Mesenchymal stem cell (in vitro differentiated cells and primary cell): Measurements from ENCODE around the gene ZKSCAN7.
A peak's percentile ranks its signal among the peaks of the same experiment; 100 is the strongest.
"Not testable (repeated sequence)": the region's sequence is repeated elsewhere in the genome, so short reads cannot be mapped to it uniquely, and the experiment has no call there.

ENCODE experiments used
- DNase-seq: peaks from one replicate; pipeline ENCODE4 v3.0.0-alpha.2; 2013
- H2AFZ ChIP-seq: one replicate; pipeline ENCODE4 v1.6.1; 2013; ENCODE audit warnings: low read depth, mild to moderate bottlenecking, control low read depth, inconsistent platforms, low read length, moderate library complexity
- H2AK5ac ChIP-seq: 2 replicates; pipeline ENCODE4 v1.6.1; 2013; ENCODE audit warnings: low read length, moderate library complexity, mild to moderate bottlenecking, inconsistent platforms; ENCODE audit not compliant: severe bottlenecking
- H2BK120ac ChIP-seq: one replicate; pipeline ENCODE4 v1.6.1; 2013; ENCODE audit warnings: low read depth, mild to moderate bottlenecking, inconsistent platforms, low read length, moderate library complexity
- H2BK12ac ChIP-seq, 2 experiments: one replicate each; pipeline ENCODE4 v1.6.1; 2013; ENCODE audit warnings: inconsistent platforms in 2 of 2, low read length in 2 of 2, mild to moderate bottlenecking in 2 of 2, moderate library complexity in 2 of 2, control low read depth in 1 of 2
- H2BK15ac ChIP-seq: one replicate; pipeline ENCODE4 v1.6.1; 2013; ENCODE audit warnings: mild to moderate bottlenecking, low read depth, inconsistent platforms; ENCODE audit not compliant: poor library complexity, severe bottlenecking
- H2BK5ac ChIP-seq: 2 replicates; pipeline ENCODE4 v1.6.1; 2013; ENCODE audit warnings: low read depth, mild to moderate bottlenecking, low read length, control low read depth, inconsistent platforms; ENCODE audit not compliant: poor library complexity, severe bottlenecking
- H3K14ac ChIP-seq, 2 experiments: one replicate each; pipeline ENCODE4 v1.6.1; 2013; ENCODE audit warnings: inconsistent platforms in 2 of 2, low read length in 2 of 2, control low read depth in 1 of 2, mild to moderate bottlenecking in 1 of 2, moderate library complexity in 1 of 2
- H3K18ac ChIP-seq, 2 experiments: one replicate each; pipeline ENCODE4 v1.6.1; 2013; ENCODE audit warnings: inconsistent platforms in 2 of 2, low read length in 2 of 2, control low read depth in 1 of 2, low read depth in 1 of 2, mild to moderate bottlenecking in 1 of 2
- H3K23ac ChIP-seq, 2 experiments: one replicate each; pipeline ENCODE4 v1.6.1; 2013; ENCODE audit warnings: inconsistent platforms in 2 of 2, low read length in 2 of 2, mild to moderate bottlenecking in 2 of 2, moderate library complexity in 2 of 2, control low read depth in 1 of 2
- H3K27ac ChIP-seq: 2 replicates; pipeline ENCODE4 v1.5.1; 2013; ENCODE audit warnings: mild to moderate bottlenecking, moderate library complexity, low read length, control low read depth, inconsistent platforms; ENCODE audit not compliant: poor library complexity, severe bottlenecking
- H3K27me3 ChIP-seq, 2 experiments: 2 replicates each; pipeline versions ENCODE4 v1.6.1 to v1.7.0; 2013; ENCODE audit warnings: low read length in 2 of 2, mild to moderate bottlenecking in 2 of 2, moderate library complexity in 2 of 2, control low read depth in 1 of 2, inconsistent platforms in 1 of 2; ENCODE audit not compliant: control insufficient read depth in 1 of 2, insufficient read depth in 1 of 2
- H3K36me3 ChIP-seq, 2 experiments: 2 replicates each; pipeline versions ENCODE4 v1.6.1 to v1.7.0; 2013; ENCODE audit warnings: low read length in 2 of 2, control low read depth in 1 of 2, inconsistent platforms in 1 of 2, low read depth in 1 of 2, mild to moderate bottlenecking in 1 of 2; ENCODE audit not compliant: insufficient read depth in 2 of 2, control insufficient read depth in 1 of 2
- H3K4ac ChIP-seq, 2 experiments: one replicate each; pipeline ENCODE4 v1.6.1; 2013; ENCODE audit warnings: inconsistent platforms in 2 of 2, low read length in 2 of 2, mild to moderate bottlenecking in 2 of 2, moderate library complexity in 2 of 2, control low read depth in 1 of 2, low read depth in 1 of 2
- H3K4me1 ChIP-seq: 2 replicates; pipeline ENCODE4 v1.6.1; 2013; ENCODE audit warnings: low read depth, low read length, control low read depth; ENCODE audit not compliant: control insufficient read depth, insufficient read depth
- H3K4me2 ChIP-seq: 2 replicates; pipeline ENCODE4 v1.6.1; 2013; ENCODE audit warnings: low read length, mild to moderate bottlenecking, inconsistent platforms; ENCODE audit not compliant: poor library complexity, severe bottlenecking
- H3K4me3 ChIP-seq, 2 experiments: 2 replicates each; pipeline versions ENCODE4 v1.5.1 to v1.7.0; 2013; ENCODE audit warnings: low read length in 2 of 2, mild to moderate bottlenecking in 2 of 2, control low read depth in 1 of 2, low read depth in 1 of 2; ENCODE audit not compliant: insufficient read depth in 1 of 2
- H3K79me1 ChIP-seq: replicated peaks from 2 replicates; pipeline ENCODE4 v1.6.1; 2013; ENCODE audit warnings: mild to moderate bottlenecking, control low read depth, low read length, inconsistent platforms; ENCODE audit not compliant: poor library complexity, severe bottlenecking
- H3K9ac ChIP-seq: 2 replicates; pipeline ENCODE4 v1.7.0; 2013; ENCODE audit warnings: mild to moderate bottlenecking, low read length, moderate library complexity
- H3K9me3 ChIP-seq: 2 replicates; pipeline ENCODE4 v1.7.0; 2013; ENCODE audit warnings: mild to moderate bottlenecking, low read length; ENCODE audit not compliant: control insufficient read depth
- H4K8ac ChIP-seq: one replicate; pipeline ENCODE4 v1.6.1; 2013; ENCODE audit warnings: inconsistent platforms, mild to moderate bottlenecking, low read length, moderate library complexity
- H4K91ac ChIP-seq: one replicate; pipeline ENCODE4 v1.6.1; 2013; ENCODE audit warnings: mild to moderate bottlenecking, low read length, inconsistent platforms
- WGBS: methylation state at CpG from one replicate; pipeline ENCODE4 v1.1.7; 2013; ENCODE audit warnings: mixed read lengths; 5-methylcytosine and 5-hydroxymethylcytosine counted together

The ZKSCAN7 gene

GRCh38 chr3:44544811-44545210 is 10.2 kb upstream of the ZKSCAN7 start:
- H3K18ac ChIP-seq, H3K4me1 ChIP-seq, H3K36me3 ChIP-seq, H3K4ac ChIP-seq, H3K4me3 ChIP-seq, H3K4me2 ChIP-seq, H2BK12ac ChIP-seq, H3K27ac ChIP-seq, H3K14ac ChIP-seq, H2BK5ac ChIP-seq, H2BK15ac ChIP-seq, H3K79me1 ChIP-seq, H3K23ac ChIP-seq, H2AK5ac ChIP-seq, H3K9ac ChIP-seq, H4K91ac ChIP-seq, H2AFZ ChIP-seq, H2BK120ac ChIP-seq, H3K9me3 ChIP-seq, H4K8ac ChIP-seq, DNase-seq: not testable (repeated sequence)
- H3K27me3 ChIP-seq = peaks cover 0 to 22% of the 10 kb centered on the region in 2 experiments
- WGBS = no CpG with 5 or more reads among the region's 1 CpG

GRCh38 chr3:44555723-44556122 is 730 bp downstream of the ZKSCAN7 start:
- peak overlapping the region; percentile 68 for H2AK5ac ChIP-seq
- H3K4me2 ChIP-seq = peak overlapping the region; percentile 36
- peaks cover 28 to 31% of the 10 kb centered on the region in 2 experiments for H3K36me3 ChIP-seq
- no peak overlapping the region for H3K23ac ChIP-seq
- no peak overlapping the region for H3K4ac ChIP-seq
- H2BK12ac ChIP-seq = peak overlapping the region in 1 of 2 experiments; percentile 40
- no peak overlapping the region for H3K14ac ChIP-seq
- peaks cover 8 to 14% of the 10 kb centered on the region in 2 experiments for H3K27me3 ChIP-seq
- H3K4me1 ChIP-seq = peaks cover 3% of the 10 kb centered on the region
- peak overlapping the region in 1 of 2 experiments; percentile 92 for H3K4me3 ChIP-seq
- H4K8ac ChIP-seq = no peak overlapping the region
- peaks cover 10% of the 10 kb centered on the region for H3K9me3 ChIP-seq
- 32% methylated on average over 5 of the region's 5 CpGs for WGBS
- no peak overlapping the region for H3K18ac ChIP-seq
- H2AFZ ChIP-seq = no peak overlapping the region
- H3K27ac ChIP-seq = no peak overlapping the region
- no peak overlapping the region for H2BK120ac ChIP-seq
- peaks cover 28% of the 10 kb centered on the region for H3K79me1 ChIP-seq
- H2BK15ac ChIP-seq = no peak overlapping the region
- H4K91ac ChIP-seq = no peak overlapping the region
- DNase-seq = peak; percentile 16
- peak overlapping the region; percentile 96 for H3K9ac ChIP-seq
- H2BK5ac ChIP-seq = no peak overlapping the region

DNA sequence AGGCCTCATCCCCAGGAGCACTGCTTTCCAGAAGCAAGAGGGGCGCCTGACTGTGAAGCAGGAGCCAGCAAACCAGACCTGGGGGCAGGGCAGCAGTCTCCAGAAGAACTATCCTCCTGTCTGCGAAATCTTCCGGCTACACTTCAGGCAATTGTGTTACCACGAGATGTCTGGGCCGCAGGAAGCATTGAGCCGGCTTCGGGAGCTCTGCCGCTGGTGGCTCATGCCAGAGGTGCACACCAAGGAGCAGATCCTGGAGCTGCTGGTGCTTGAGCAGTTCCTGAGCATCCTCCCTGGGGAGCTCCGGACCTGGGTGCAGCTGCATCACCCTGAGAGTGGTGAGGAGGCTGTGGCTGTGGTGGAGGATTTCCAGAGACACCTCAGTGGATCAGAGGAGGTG is 2.1 kb downstream of the ZKSCAN7 start:
- H3K27ac ChIP-seq = no peak overlapping the region
- no peak overlapping the region for H2BK12ac ChIP-seq
- H3K4ac ChIP-seq = no peak overlapping the region
- no peak overlapping the region for H3K9ac ChIP-seq
- no peak for DNase-seq
- no peak overlapping the region for H3K4me3 ChIP-seq
- H2BK15ac ChIP-seq = no peak overlapping the region
- H3K18ac ChIP-seq = no peak overlapping the region
- H4K91ac ChIP-seq = no peak overlapping the region
- no peak overlapping the region for H4K8ac ChIP-seq
- no peak overlapping the region for H2AK5ac ChIP-seq
- no peak overlapping the region for H3K23ac ChIP-seq
- peaks cover 3% of the 10 kb centered on the region for H3K4me1 ChIP-seq
- H3K36me3 ChIP-seq = peaks cover 36 to 45% of the 10 kb centered on the region in 2 experiments
- WGBS = 98% methylated on average over 9 of the region's 9 CpGs
- H2AFZ ChIP-seq = no peak overlapping the region
- no peak overlapping the region for H3K4me2 ChIP-seq
- peaks cover 6% of the 10 kb centered on the region in 2 experiments for H3K27me3 ChIP-seq
- no peak overlapping the region for H2BK120ac ChIP-seq
- H3K9me3 ChIP-seq = peaks cover 23% of the 10 kb centered on the region
- H3K14ac ChIP-seq = no peak overlapping the region
- H3K79me1 ChIP-seq = peaks cover 34% of the 10 kb centered on the region
- H2BK5ac ChIP-seq = no peak overlapping the region

DNA sequence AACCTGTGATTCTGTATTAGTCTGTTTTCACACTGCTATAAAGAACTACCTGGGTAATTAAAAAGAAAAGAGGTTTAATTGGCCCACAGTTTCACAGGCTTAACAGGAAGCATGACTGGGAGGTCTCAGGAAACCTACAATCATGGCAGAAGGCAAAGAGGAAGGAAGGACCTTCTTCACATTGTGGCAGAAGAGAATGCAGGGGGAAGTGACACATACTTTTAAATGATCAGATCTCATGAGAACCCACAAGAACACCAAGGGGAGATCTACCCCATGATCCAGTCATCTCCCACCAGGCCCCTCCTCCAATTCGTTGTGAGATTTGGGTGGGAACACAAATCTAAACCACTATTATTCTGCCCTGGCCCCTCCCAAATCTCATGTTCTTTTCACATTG is 6.1 kb downstream of the ZKSCAN7 start:
- H3K4me1 ChIP-seq = no peaks in the 10 kb centered on the region
- H3K23ac ChIP-seq = no peak overlapping the region
- no peak overlapping the region for H2AFZ ChIP-seq
- H3K27me3 ChIP-seq = no peaks in the 10 kb centered on the region
- H2BK5ac ChIP-seq = no peak overlapping the region
- no peak overlapping the region for H2BK12ac ChIP-seq
- H2BK15ac ChIP-seq = no peak overlapping the region
- WGBS = 90% methylated on average over 1 of the region's 1 CpG
- no peak overlapping the region for H2AK5ac ChIP-seq
- H3K79me1 ChIP-seq = peaks cover 42% of the 10 kb centered on the region
- H3K4me2 ChIP-seq = no peak overlapping the region
- no peak overlapping the region for H3K4ac ChIP-seq
- H3K27ac ChIP-seq = no peak overlapping the region
- DNase-seq = no peak
- H3K14ac ChIP-seq = no peak overlapping the region
- H4K8ac ChIP-seq = no peak overlapping the region
- no peak overlapping the region for H4K91ac ChIP-seq
- H3K4me3 ChIP-seq = no peak overlapping the region
- peaks cover 32% of the 10 kb centered on the region for H3K9me3 ChIP-seq
- no peak overlapping the region for H2BK120ac ChIP-seq
- H3K36me3 ChIP-seq = peaks cover 46 to 67% of the 10 kb centered on the region in 2 experiments
- no peak overlapping the region for H3K9ac ChIP-seq
- no peak overlapping the region for H3K18ac ChIP-seq
